Stomach (tissue), 4 donors: ENCODE measurements around the gene CAPN7.

Experiments
- POLR2A ChIP-seq, 4 donors: fragments of 450-650 bp; IDR thresholded peaks; one replicate each; pipeline ENCODE4 v1.6.1; 2016; ENCODE audit warnings: antibody characterized with exemption in 4 of 4, control low read depth in 2 of 4, mild to moderate bottlenecking in 1 of 4, moderate library complexity in 1 of 4
- POLR2AphosphoS5 ChIP-seq, 3 donors: sonication (generic); formaldehyde crosslinking; IDR thresholded peaks; one replicate each; pipeline ENCODE4 v1.6.1; 2016; ENCODE audit warnings: antibody characterized with exemption in 3 of 3
- TF ChIP-seq, protein P1 (sequence below), 7 experiments: fragments of 450-650 bp in 4 of 7; fragments of 200-600 bp in 3 of 7; sonication (generic) in 3 of 7; IDR thresholded peaks; one replicate each; pipeline ENCODE4 v1.5.1; 2016 to 2019; ENCODE audit warnings: antibody characterized with exemption in 7 of 7, control low read depth in 2 of 7, mild to moderate bottlenecking in 1 of 7

DNA sequence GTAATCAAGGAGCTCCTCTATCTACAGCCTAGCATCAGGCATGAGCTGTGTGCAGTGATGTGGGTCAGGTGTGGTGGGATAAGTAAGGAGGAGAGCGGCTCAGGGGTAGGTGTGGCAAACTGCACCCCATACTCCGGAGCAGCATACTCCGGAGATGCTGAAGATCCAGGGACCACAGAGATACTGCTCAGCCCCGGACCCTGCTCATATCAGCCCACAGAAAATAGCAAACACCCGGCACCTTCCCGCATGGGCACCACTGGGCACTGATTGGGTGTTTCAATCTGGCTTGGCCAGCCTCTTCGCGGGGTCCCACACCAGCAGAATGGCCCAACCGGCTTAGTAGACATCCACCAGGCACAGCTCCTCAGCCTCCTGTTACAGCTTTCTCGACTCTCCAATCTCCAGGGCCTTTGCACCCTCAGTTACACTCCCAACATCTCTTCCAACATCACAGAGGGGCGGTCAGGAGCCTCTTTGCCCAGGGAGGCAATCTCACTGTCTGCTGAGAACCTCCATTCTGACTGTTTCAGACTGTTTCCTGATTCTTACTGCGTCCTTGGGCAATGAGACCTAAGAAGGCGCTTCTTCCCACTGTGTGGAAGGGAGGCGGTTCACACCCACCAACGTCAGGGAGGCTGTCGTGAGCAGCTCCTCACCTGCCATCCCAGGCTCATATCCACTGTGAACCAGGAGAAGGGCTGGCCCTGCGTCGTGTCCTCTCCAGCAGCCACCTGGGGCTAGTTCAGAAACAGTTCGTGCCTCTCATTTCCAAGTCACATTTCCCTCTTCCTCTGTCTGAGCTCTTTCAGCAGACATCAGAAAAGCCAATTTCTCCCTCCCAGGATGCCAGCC, 59.8 kb downstream of the CAPN7 start:
- TF ChIP-seq, protein P1, sequence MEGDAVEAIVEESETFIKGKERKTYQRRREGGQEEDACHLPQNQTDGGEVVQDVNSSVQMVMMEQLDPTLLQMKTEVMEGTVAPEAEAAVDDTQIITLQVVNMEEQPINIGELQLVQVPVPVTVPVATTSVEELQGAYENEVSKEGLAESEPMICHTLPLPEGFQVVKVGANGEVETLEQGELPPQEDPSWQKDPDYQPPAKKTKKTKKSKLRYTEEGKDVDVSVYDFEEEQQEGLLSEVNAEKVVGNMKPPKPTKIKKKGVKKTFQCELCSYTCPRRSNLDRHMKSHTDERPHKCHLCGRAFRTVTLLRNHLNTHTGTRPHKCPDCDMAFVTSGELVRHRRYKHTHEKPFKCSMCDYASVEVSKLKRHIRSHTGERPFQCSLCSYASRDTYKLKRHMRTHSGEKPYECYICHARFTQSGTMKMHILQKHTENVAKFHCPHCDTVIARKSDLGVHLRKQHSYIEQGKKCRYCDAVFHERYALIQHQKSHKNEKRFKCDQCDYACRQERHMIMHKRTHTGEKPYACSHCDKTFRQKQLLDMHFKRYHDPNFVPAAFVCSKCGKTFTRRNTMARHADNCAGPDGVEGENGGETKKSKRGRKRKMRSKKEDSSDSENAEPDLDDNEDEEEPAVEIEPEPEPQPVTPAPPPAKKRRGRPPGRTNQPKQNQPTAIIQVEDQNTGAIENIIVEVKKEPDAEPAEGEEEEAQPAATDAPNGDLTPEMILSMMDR (IDR thresholded peaks at IDR 0.05), result no peak
- TF ChIP-seq POLR2AphosphoS5 (IDR thresholded peaks at IDR 0.05) (no peak), POLR2A (IDR thresholded peaks at IDR 0.05) (no peak)
